Ectodermal cell (in vitro differentiated cells): ENCODE results near the gene CARNS1.

Source experiments
- H3K27ac ChIP-seq: 2 replicates; pipeline ENCODE4 v1.7.0; 2013; ENCODE audit warnings: mild to moderate bottlenecking, low read depth, low read length; ENCODE audit not compliant: insufficient read depth, poor library complexity, severe bottlenecking
- H3K27me3 ChIP-seq: 2 replicates; pipeline ENCODE4 v1.7.0; 2013; ENCODE audit warnings: mild to moderate bottlenecking, low read length; ENCODE audit not compliant: insufficient read depth, control insufficient read depth, poor library complexity, severe bottlenecking
- H3K36me3 ChIP-seq: one replicate; pipeline ENCODE4 v1.7.0; 2013; ENCODE audit warnings: low read length; ENCODE audit not compliant: control insufficient read depth, insufficient read depth
- H3K4me1 ChIP-seq: one replicate; pipeline ENCODE4 v1.7.0; 2013; ENCODE audit warnings: low read length; ENCODE audit not compliant: control insufficient read depth, insufficient read depth
- H3K4me3 ChIP-seq: 2 replicates; pipeline ENCODE4 v1.7.0; 2013; ENCODE audit warnings: low read depth, low read length, control low read depth; ENCODE audit not compliant: insufficient read depth
- H3K9me3 ChIP-seq: 2 replicates; pipeline ENCODE4 v1.7.0; 2013; ENCODE audit warnings: mild to moderate bottlenecking, low read length, moderate library complexity; ENCODE audit not compliant: control insufficient read depth
- WGBS, 2 experiments: methylation state at CpG; one replicate each; pipeline ENCODE4 v1.1.7; 2013; ENCODE audit warnings: missing lambda C conversion rate in 2 of 2; 5-methylcytosine and 5-hydroxymethylcytosine counted together

The CARNS1 gene

DNA sequence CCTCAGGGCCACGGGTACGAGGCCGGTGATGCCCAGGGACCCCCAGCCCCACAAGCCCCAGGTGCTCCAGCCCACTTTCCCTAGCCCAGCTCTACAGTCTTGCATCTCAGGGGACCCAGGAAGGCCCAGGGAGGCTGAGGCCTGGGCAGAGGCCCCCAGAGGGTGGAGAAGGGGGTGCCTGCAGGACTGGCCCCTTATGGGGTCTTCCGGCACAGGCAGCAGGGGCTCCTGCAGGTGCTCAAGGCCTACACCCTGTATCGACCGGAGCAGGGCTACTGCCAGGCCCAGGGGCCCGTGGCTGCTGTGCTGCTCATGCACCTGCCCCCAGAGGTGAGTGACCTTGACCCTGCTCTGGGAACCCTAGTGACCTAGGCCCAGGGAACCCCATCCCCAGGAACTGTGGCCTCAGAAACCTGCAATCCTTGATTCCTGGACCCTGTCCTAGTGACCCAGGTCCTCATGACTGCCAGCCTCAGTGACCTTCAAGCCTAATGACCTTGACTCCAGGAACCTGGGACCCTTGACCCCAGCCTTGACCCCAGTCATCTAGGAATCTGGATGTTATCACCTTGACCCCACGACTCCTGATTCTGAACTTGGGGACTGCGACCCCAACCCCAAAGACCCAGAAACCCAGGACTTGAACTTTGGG is 9.7 kb upstream of the CARNS1 start:
- Histone ChIP-seq H3K27ac (no peak overlapping the region), H3K4me3 (no peak overlapping the region), H3K9me3 (no peaks in the 10 kb centered on the region), H3K36me3 (no peaks in the 10 kb centered on the region), H3K4me1 (peaks cover 6% of the 10 kb centered on the region), H3K27me3 (no peaks in the 10 kb centered on the region)
- WGBS, 2 experiments: 91 to 94% methylated on average over 9 of the region's 9 CpGs

DNA sequence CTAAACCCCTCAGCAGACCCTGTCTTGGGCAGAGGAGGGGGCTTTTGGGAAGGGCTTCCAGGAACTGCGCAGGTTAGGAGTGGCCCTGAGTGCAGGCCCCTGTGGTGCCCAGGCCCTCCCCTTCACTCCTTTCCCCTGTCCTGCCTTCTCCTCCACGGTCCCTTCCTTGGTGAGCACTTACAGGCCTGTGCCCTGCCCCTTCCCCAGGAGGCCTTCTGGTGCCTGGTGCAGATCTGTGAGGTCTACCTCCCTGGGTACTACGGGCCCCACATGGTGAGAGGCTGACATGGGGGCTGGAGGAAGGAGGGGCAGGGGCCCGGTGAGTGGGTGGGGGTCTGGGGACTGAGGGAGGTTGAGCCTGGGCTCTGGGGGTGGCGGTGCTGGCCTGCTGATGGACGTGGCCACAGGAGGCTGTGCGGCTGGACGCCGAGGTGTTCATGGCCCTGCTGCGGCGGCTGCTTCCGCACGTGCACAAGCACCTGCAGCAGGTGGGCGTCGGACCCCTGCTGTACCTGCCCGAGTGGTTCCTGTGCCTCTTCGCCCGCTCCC is 9.0 kb upstream of the CARNS1 start:
- WGBS, 2 experiments: 92 to 93% methylated on average over 18 of the region's 18 CpGs
- Histone ChIP-seq H3K9me3 (no peaks in the 10 kb centered on the region), H3K27me3 (no peaks in the 10 kb centered on the region), H3K4me3 (no peak overlapping the region), H3K36me3 (no peaks in the 10 kb centered on the region), H3K27ac (no peak overlapping the region), H3K4me1 (peaks cover 12% of the 10 kb centered on the region)

GRCh38 chr11:67406969-67407687 is 8.3 kb upstream of the CARNS1 start:
- WGBS, 2 experiments: 78 to 83% methylated on average over 12 of the region's 12 CpGs
- peaks cover 16% of the 10 kb centered on the region for H3K4me1 ChIP-seq
- no peak overlapping the region for H3K4me3 ChIP-seq
- no peaks in the 10 kb centered on the region for H3K9me3 ChIP-seq
- H3K27ac ChIP-seq: no peak overlapping the region
- no peaks in the 10 kb centered on the region for H3K36me3 ChIP-seq
- peaks cover 1% of the 10 kb centered on the region for H3K27me3 ChIP-seq

DNA sequence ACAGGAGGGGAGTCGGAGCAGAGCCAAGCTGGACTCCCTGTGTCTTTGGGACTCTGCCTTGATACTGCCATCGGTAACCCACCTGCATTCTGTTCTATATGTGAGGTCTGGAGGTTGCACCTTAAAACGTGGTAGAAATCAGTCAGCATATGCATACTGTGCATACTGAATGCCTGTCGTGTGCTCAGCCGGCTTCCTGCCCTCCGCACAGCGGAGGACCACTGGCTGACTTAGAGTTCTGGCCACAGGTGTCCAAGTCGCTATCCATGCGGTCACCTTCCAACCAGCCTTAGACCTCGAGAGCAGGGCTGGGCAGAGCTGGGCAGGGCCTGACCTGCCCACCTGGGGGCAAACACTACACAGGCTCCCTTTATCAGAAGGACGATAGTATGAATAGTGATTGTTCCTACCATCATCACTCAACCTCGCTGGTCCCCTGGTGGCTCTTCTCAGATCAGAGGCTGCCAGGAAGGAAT is 7.8 kb upstream of the CARNS1 start:
- H3K27ac ChIP-seq: no peak overlapping the region
- H3K4me1 ChIP-seq: peaks cover 16% of the 10 kb centered on the region
- no peak overlapping the region for H3K4me3 ChIP-seq
- no peaks in the 10 kb centered on the region for H3K36me3 ChIP-seq
- 86 to 88% methylated on average over 12 of the region's 12 CpGs for WGBS, 2 experiments
- H3K27me3 ChIP-seq: peaks cover 6% of the 10 kb centered on the region
- no peaks in the 10 kb centered on the region for H3K9me3 ChIP-seq

DNA sequence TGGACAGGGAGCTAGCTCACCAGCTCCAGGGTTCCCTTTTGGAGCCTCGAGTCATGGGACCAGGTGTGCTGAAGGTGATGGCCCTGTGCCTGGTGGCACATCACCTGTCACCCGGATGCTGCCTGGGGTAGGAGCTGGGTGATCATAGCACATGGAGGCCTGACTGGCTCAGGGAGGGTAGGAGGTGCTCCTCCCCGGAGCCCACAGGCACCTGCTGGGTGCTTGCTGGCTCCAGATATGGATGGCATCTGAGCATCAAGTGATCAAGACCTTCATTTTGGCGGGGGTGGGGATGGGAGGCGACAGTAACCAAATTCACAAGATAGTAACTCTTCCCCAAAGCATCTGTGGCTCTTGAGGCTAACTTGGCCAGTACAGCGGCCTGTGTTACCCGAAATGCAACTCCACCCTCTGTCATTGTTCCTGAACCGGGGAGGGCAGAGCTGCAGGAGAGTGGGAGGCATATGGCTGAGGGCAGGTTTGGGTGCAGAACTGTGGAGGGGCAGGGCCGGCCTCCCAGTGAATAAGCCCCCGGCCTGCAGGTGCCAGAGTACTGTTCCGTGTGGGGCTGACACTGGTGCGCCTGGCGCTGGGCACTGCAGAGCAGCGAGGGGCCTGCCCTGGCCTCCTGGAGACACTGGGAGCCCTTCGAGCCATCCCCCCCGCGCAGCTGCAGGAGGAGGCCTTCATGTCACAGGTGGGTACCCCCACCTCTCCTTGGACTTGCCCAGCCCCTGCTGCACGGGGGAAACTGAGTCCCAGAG is 6.9 kb upstream of the CARNS1 start:
- no peak overlapping the region for H3K4me3 ChIP-seq
- WGBS, 2 experiments: 89 to 93% methylated on average over 18 of the region's 18 CpGs
- H3K4me1 ChIP-seq: peaks cover 14% of the 10 kb centered on the region
- H3K27me3 ChIP-seq: peaks cover 6% of the 10 kb centered on the region
- H3K9me3 ChIP-seq: no peaks in the 10 kb centered on the region
- no peaks in the 10 kb centered on the region for H3K36me3 ChIP-seq
- H3K27ac ChIP-seq: no peak overlapping the region

GRCh38 chr11:67409261-67409666 is 6.2 kb upstream of the CARNS1 start:
- no peak overlapping the region for H3K27ac ChIP-seq
- WGBS, 2 experiments: 90 to 94% methylated on average over 24 of the region's 24 CpGs
- H3K9me3 ChIP-seq: no peaks in the 10 kb centered on the region
- peaks cover 10% of the 10 kb centered on the region for H3K27me3 ChIP-seq
- peaks cover 11% of the 10 kb centered on the region for H3K4me1 ChIP-seq
- H3K4me3 ChIP-seq: no peak overlapping the region
- H3K36me3 ChIP-seq: no peaks in the 10 kb centered on the region

- Histone ChIP-seq H3K36me3 (no peaks in the 10 kb centered on the region), H3K27ac (no peak overlapping the region), H3K4me1 (peaks cover 11% of the 10 kb centered on the region), H3K4me3 (no peak overlapping the region), H3K27me3 (peaks cover 16% of the 10 kb centered on the region), H3K9me3 (no peaks in the 10 kb centered on the region)
- 61 to 66% methylated on average over 13 of the region's 13 CpGs for WGBS, 2 experiments
Measured at GRCh38 chr11:67409781-67410368, 5.6 kb upstream of the CARNS1 start.

GRCh38 chr11:67410369-67410831 is 5.1 kb upstream of the CARNS1 start:
- Histone ChIP-seq H3K36me3 (no peaks in the 10 kb centered on the region), H3K9me3 (no peaks in the 10 kb centered on the region), H3K27me3 (peaks cover 21% of the 10 kb centered on the region), H3K4me3 (no peak overlapping the region), H3K4me1 (peaks cover 11% of the 10 kb centered on the region), H3K27ac (no peak overlapping the region)
- WGBS, 2 experiments: 81 to 84% methylated on average over 15 of the region's 15 CpGs

DNA sequence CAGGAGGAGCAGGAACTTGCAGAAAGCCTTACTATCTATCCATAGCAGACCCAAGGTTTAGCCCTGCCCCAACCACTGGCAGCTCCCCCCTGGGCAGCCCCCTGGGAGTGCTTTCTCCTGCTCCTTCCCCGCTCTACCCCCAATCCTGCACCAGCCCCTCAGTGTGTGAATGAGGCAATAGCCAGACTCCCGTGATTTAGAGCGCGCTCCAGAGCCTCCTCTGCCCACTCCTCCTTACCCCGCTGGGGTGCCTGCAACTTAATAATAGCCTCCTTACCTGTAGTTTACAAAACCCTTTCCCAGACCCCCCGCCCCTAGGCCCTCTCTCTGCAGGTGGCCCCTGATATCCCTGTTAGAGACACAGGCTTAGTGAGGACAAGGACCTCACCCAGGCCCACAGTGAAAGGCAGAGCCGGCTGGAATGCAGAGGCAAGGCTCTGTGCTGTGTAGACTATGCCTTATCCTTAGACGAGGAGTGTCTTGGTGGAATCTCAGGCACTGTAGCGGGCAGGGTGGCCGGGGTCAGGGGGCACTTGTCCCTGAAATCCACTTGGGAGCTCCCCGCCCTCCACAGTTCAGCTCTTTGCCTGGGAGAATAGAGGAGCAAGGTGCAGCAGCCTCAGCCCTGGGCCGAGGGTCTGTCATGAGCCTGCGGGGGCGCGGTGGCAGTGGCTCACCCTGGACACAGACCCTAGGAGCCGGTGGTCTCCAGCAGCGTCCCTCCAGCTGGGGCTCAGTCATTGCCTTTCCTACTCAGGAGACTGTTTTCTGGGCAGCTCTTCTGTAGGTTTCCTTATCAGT is 4.3 kb upstream of the CARNS1 start:
- Histone ChIP-seq H3K9me3 (no peaks in the 10 kb centered on the region), H3K27me3 (peaks cover 29% of the 10 kb centered on the region)
- WGBS, 2 experiments: 81 to 83% methylated on average over 17 of the region's 17 CpGs

More for the DNA sequence above, 4.3 kb upstream of the CARNS1 start:
- H3K4me1 ChIP-seq: peaks cover 11% of the 10 kb centered on the region
- no peak overlapping the region for H3K4me3 ChIP-seq
- H3K36me3 ChIP-seq: no peaks in the 10 kb centered on the region
- no peak overlapping the region for H3K27ac ChIP-seq
